Stimulated activated CD4-positive, alpha-beta T cell treated with anti-CD3 and anti-CD28 coated beads, Interleukin-1b, Interleukin-23, amount 100 ng/mL, for 24 hours (primary cell): Measurements from ENCODE around the gene SMC1A.
"Not testable (repeated sequence)": the region's sequence is repeated elsewhere in the genome, so short reads cannot be mapped to it uniquely, and the experiment has no call there.

ENCODE experiments used
- DNase-seq, 4 experiments: peaks; one replicate each; pipeline ENCODE4 v3.0.0-alpha.2; 2020; ENCODE audit warnings: low read depth in 4 of 4, low spot score in 1 of 4

The SMC1A gene

GRCh38 chrX:53422086-53422860 is at the start of gene SMC1A:
Gene SMC1A, minus strand, starts transcription at chrX:53422654. Its CDS starts 54 bp downstream, at chrX:53422600.
- DNase-seq: peak; percentile 73 to 92 (median 88)

GRCh38 chrX:53471346-53471745 is 48.9 kb upstream of the SMC1A start:
- DNase-seq: no peak

- DNase-seq: not testable (repeated sequence)
Observed at GRCh38 chrX:53468659-53469058, 46.2 kb upstream of the SMC1A start.

DNA sequence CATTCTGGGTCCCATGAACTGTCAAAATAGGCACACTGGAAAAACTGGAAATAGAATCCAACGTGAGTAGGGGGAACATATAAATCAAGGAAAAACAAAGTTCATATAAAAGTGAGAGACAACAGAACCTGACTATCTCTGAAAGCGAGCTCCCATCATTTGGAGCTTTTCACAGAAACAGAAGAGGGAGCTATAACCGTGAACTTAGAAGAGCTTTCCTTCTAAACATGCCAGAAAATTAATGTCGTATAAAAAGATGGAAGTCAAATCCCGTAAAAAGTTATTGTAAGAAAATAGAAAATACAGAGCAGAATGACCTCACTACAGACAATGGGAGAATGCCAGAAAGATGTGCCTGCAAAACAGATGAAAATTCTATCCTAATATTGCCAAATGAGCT is 35.6 kb upstream of the SMC1A start:
- DNase-seq: no peak

GRCh38 chrX:53456254-53456653 is 33.8 kb upstream of the SMC1A start:
- DNase-seq: no peak

DNA sequence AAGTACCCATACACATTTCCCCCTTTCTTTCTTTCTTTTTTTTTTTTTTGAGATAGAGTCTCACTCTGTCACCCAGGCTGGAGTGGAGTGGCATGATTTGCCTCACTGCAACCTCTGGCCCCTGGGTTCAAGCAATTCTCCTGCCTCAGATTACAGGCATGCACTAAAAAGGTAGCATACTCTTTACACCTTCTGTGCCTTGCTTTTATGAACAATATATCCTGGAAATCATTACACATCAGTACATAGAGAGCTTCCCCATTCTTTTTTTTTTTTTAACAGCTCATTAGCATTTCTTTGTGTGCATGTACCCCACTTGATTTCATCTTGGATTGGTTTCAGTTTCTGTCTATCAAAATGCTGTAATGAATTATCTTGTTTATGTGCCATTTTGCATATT is 30.4 kb upstream of the SMC1A start:
- no peak for DNase-seq

- no peak for DNase-seq
Observed at GRCh38 chrX:53449632-53450031, 27.2 kb upstream of the SMC1A start.

- DNase-seq: no peak
Observed at GRCh38 chrX:53447441-53447840, 25.0 kb upstream of the SMC1A start.

GRCh38 chrX:53445977-53446376 is 23.5 kb upstream of the SMC1A start:
- peak in 1 of 4 experiments; percentile 13 for DNase-seq

DNA sequence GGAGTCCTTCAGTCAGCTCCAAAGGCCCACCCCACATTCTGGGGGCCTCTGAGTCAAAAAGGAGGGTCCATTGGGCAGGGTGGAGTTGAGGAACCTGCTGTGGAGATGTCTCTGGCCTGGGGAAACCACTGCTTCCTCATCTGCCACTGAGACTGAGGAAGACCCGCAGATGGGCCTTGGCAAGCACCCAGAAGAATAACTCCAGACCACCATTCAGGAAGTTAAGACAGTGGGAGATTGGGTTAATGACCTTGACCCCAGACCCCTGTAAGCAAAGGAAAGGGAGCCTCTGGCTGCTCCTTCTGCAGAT is 19.8 kb upstream of the SMC1A start:
- no peak for DNase-seq

GRCh38 chrX:53441531-53442321 is 19.3 kb upstream of the SMC1A start:
- peak; percentile 38 to 69 (median 52) for DNase-seq

DNA sequence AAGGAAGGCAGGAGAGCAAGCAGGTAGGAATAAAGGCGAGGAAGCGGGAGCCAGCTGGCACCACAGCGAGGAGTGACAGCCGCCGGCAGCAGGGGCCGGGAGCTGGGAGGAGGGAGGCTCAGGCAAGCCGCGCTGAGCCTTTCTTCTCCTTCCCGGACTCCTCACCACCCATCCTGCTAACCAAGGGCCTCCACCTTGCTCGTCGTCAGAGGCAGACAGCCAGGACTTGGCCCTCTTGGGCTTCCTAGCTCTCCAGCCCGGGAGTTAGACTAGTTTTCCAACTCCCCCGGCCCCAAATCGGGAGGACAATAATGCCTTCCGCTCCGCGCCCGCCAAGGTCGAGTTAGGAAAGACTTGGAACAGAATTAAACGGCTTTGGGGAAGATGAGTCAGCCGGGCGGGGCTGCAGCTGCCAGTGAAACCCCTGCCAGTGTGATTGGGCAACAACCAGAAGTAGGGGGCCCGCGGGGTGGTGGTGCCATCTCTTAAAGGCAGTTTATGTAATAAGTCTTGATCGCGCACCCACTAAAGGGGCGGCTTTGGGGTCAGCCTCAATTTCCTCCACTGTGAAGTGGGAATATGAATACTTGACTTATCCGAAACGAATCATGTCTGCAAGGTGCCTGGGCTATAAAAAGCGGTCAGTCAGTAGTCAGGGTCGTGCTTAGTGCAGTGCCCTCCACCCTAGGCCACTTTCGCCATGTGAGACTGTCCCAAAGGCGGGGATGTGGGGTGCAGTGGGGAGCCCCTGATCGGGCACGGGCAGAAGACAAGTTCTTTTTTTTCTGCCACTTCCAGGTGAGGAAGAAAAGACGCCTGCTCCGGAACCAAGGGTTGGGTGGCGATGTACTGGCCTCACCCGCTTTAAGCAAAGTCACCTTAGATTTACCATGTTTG is 18.4 kb upstream of the SMC1A start:
- DNase-seq: peak in 1 of 4 experiments; percentile 14

DNA sequence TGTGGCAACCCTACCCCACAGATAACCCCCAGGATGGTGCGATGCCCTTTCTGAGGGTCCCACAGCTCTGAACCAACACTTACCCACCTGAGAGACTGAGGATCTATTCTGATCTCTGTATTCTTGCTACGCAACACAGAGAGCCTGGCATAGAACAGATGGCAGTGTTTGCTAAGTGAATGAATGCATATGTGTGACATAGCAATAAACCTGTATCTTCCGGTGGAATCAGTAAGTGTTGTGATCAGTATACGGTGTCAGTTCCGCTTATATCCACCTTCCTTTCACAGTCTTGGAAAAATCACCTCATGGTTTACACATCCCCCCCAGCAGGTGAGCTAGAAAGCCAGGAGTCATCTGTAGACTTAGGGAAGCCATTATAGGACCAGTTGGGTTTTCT is 17.6 kb upstream of the SMC1A start:
- DNase-seq: no peak

DNA sequence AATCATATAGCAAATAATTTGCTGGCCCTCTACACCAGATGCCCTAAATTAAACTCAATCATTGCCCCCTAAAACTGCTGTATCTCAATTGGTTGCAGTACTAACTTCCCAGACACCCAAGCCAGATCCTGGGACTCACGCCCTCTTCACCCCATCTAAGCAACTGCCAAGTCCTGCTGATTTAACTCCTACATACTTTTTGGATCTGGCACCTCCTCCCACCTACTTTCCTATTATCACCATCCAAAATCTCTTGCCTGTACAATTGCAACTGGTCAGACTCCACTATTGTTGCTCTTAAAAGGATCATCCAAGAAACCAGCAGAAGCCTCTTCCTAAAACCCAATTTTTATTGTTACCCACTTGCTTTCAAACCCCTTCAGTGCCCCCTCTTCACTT is 16.4 kb upstream of the SMC1A start:
- DNase-seq: no peak

DNA sequence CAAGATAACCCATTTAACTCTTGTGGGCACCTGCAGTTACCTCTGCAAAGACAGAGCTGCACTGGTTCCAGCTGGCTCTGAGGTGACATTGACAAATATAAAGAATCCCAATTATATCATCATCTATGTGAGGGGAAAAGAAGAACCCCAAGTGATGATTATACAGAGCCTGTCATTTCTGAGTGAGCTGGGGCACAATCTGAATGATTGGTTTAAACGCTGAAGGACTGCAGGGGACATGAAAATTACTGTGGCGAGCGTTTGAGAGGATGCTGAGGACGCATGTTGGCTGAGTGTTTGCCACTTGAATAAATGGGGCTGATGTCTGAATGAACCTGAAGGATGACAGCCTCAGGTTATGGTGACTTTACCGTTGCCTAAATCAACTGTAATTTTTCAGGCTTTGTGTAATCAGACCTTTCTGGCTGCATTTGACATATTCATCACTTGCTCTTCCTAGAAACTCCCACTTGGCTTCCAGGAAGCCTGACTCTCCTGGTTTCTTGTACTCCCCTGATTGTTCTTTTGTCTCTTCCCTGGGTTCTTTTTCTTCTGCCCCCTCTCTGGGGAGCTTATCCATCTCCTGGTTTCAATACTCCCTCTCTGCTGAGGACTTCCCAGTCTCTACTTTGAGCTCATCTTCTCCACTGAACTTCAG is 15.8 kb upstream of the SMC1A start:
- no peak for DNase-seq

DNA sequence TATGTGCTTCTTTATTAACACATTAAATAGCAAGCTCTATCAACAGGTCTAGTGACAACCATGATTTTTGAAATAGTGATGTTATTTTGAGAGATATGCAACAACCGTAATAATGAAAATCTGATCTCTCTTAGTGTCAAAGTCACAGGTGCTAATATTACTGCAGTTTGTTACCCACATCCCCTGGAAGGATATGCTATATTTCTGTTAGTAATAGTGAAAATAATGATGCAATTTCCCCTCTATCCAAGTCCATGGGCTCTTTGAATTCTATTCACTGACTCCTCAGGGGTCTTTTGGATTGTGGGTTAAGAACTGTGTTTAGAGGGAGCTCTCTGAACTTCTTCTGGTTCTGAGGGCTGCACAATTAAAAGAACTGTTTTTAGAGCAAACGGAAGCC is 14.8 kb upstream of the SMC1A start:
- no peak for DNase-seq

GRCh38 chrX:53435997-53436396 is 13.5 kb upstream of the SMC1A start:
- peak in 2 of 4 experiments; percentile 23 to 31 for DNase-seq

- DNase-seq: peak; percentile 61 to 86 (median 73)
Observed at GRCh38 chrX:53433651-53434639, 11.5 kb upstream of the SMC1A start, which contains the start of gene HSD17B10. Gene HSD17B10, minus strand, starts transcription at chrX:53434370. Its CDS starts 25 bp downstream, at chrX:53434345.

DNA sequence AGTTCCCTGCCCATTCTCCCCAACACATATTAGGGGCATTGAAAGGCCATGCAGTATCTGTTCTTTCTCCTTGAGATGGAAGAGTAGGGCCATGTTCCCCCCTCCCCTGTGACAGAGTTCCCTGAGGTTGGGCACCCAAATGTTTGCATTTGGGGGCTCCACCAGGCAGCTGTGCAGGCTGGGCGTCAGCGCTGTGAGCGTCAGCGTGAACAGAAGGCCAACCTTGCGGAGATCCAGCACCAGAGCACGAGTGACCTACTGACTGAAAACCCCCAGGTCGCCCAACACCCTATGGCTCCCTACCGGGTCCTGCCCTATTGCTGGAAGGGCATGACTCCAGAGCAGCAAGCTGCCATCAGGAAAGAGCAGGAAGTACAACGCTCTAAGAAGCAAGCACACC is 7.8 kb upstream of the SMC1A start:
- no peak for DNase-seq

DNA sequence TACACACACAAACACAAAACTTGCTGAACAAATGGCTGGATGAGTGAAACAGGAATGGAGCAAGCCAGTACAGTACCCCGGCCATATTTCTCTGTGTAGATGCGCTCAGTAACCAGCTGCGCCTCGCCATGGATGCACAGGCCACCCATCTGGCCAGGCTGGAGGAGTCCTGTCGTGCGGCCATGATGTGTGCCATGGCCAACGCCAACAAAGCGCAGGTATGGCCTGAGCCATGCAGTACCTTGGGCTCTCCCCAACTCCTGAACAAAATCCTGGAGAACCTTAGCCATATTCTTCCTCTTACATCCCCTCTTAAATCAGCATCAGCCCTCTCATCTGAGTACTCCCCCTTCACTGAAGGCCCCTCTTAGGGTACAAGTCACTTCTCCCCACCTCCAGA is 7.3 kb upstream of the SMC1A start:
- no peak for DNase-seq
